Natural killer cell treated with Interleukin-12 subunit alpha and Interleukin-12 subunit beta and Interleukin-15 and Interleukin-18, amount 100 ng/mL, for 72 hours (primary cell): ENCODE data around the gene OSBPL9. TPM values are rescaled to one million over a fixed set of nuclear protein-coding genes. Genes with fewer than 3 reads are reported as not detected.
"Not testable (repeated sequence)": the region's sequence is repeated elsewhere in the genome, so short reads cannot be mapped to it uniquely, and the experiment has no call there.

Experiments
- ATAC-seq, 2 donors: fragments of 150-1000 bp; cut with Tn5 transposase in 1 of 2; sonication (Bioruptor Pico), chemical (Tn5 transposase) in 1 of 2; 2 replicates each; pipeline ENCODE4 v1.10.0; 2021
- DNase-seq: peaks from one replicate; pipeline ENCODE4 v3.0.0; 2022; ENCODE audit warnings: low spot score
- H3K27ac Mint-ChIP-seq, 2 donors: 1 replicate in 1 of 2; 2 replicates in 1 of 2; pipeline ENCODE4 v1.8.0; 2022; ENCODE audit warnings: mixed read lengths in 2 of 2, mild to moderate bottlenecking in 1 of 2, moderate library complexity in 1 of 2
- H3K27me3 Mint-ChIP-seq, 2 donors: 1 replicate in 1 of 2; 2 replicates in 1 of 2; pipeline ENCODE4 v1.8.0; 2022; ENCODE audit warnings: mixed read lengths in 2 of 2
- H3K36me3 Mint-ChIP-seq: one replicate; pipeline ENCODE4 v1.8.0; 2022; ENCODE audit warnings: mixed read lengths
- H3K4me1 Mint-ChIP-seq, 2 donors: 1 replicate in 1 of 2; 2 replicates in 1 of 2; pipeline ENCODE4 v1.8.0; 2022; ENCODE audit warnings: low read depth in 2 of 2, mixed read lengths in 2 of 2, mild to moderate bottlenecking in 1 of 2
- H3K4me3 Mint-ChIP-seq: one replicate; pipeline ENCODE4 v1.8.0; 2022; ENCODE audit warnings: mixed read lengths
- H3K9me3 Mint-ChIP-seq: 2 replicates; pipeline ENCODE4 v1.8.0; 2022; ENCODE audit warnings: mixed read lengths
- total RNA-seq, 2 donors: library from RNA; stranded (reverse); gene quantifications; one replicate each; pipeline ENCODE4 v1.2.3, GENCODE V29; 2022

The OSBPL9 gene
- total RNA-seq, 2 donors from 2014 or later, result 55.6 to 55.7 TPM

DNA sequence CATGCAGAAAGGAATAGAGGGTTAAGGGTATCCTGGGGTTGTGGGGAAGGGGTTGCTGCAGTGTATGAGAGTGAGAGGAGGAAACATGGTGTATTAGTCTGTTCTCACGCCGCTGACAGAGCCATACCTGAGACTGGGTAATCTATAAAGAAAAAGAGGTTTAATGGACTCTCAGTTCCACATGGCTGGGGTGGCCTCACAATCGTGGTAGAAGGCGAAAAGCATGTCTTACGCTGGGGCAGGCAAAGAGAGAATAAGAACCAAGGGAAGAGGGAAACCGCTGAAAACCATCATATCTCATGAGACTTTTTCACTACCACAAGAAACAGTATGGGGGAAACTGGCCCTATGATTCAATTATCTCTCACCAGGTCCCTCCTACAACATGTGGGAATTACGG, 17.7 kb downstream of the OSBPL9 start:
- H3K27ac Mint-ChIP-seq, result no peak overlapping the region
- no peaks in the 10 kb centered on the region for H3K9me3 Mint-ChIP-seq
- H3K36me3 Mint-ChIP-seq, result no peaks in the 10 kb centered on the region

DNA sequence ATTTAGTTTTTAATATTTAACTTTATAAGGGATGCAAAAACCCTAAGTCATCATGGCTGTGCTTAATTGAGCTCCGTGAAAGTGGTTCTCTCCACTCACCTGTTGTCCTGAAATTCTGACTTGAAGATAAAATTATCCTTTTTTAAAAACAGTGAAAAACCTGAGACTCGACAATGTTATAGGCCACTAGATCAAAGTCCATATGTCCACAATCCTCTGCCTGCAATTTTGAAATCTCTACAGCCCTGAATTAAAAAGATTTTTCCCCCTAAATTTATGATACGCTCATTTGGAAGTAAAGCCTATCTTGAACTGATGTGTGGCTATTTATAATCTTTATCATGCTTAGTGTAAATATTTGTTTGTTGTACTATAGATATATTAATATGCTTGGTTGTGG, 18.7 kb downstream of the OSBPL9 start:
- Mint-ChIP-seq H3K36me3 (no peaks in the 10 kb centered on the region), H3K27me3 (no peaks in the 10 kb centered on the region), H3K4me1 (peaks cover 3 to 7% of the 10 kb centered on the region in 2 donors), H3K27ac (no peak overlapping the region), H3K9me3 (no peaks in the 10 kb centered on the region), H3K4me3 (no peak overlapping the region)
- DNase-seq, result no peak
- ATAC-seq, result no peak

More for the DNA sequence above, 17.7 kb downstream of the OSBPL9 start:
- DNase-seq (no peak), ATAC-seq (no peak)
- Mint-ChIP-seq H3K27me3 (no peaks in the 10 kb centered on the region), H3K4me1 (peaks cover 3 to 7% of the 10 kb centered on the region in 2 donors), H3K4me3 (no peak overlapping the region)

DNA sequence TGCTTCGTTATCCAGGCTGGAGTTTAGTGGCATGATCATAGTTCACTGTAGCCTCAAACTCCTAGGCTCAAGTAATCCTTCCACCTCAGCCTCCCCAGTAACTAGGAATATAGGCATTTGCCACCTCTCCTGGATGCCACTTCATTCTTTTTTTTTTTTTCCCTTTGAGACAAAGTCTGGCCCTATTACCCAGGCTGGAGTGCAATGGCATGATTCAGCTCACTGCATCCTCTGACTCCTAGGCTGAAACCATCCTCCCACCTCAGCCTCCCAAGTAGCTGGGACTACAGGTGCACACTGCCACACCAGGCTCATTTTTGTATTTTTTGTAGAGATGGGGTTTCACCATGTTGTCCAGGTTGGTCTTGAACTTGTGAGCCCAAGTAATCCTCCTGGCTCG, 19.3 kb downstream of the OSBPL9 start:
- no peak for ATAC-seq
- no peak for DNase-seq
- Mint-ChIP-seq H3K27ac (no peak overlapping the region), H3K9me3 (no peaks in the 10 kb centered on the region), H3K4me3 (no peak overlapping the region), H3K36me3 (no peaks in the 10 kb centered on the region), H3K27me3 (no peaks in the 10 kb centered on the region), H3K4me1 (peaks cover 3 to 7% of the 10 kb centered on the region in 2 donors)

DNA sequence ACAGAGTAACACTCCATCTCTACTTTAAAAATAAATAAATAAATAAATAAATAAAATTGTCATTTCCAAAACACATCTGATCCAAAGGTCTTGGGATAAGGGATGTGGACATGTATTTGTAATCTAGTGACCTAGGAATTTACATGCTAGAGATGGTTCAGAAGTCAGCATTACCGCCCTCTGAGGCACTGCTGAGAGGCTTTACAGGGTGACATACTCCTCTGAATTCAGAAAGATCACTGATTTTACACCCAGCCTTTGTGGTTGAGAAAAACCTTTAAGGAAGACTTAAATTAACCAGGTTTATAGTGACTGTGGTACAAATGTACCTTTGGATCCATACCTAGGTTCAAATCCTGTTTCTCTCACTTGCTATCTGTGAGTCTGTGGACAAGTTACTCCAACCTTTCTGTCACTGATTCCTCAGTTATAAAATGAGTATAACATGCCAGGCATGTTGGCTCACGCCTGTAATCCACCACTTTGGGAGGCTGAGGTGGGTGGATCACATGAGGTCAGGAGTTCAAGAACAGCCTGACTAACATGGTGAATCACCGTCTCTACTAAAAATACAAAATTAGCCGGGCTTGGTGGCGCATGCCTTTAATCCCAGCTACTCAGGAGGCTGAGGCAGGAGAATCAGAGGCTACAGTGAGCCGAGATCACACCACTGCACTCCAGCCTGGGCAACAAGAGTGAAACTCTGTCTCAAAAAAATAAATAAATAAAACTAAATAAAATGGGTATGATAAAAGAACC, 20.1 kb downstream of the OSBPL9 start:
- Mint-ChIP-seq H3K27ac (no peak overlapping the region), H3K4me1 (peaks cover 3 to 7% of the 10 kb centered on the region in 2 donors), H3K4me3 (no peak overlapping the region), H3K36me3 (no peaks in the 10 kb centered on the region), H3K9me3 (no peaks in the 10 kb centered on the region), H3K27me3 (no peaks in the 10 kb centered on the region)
- no peak for ATAC-seq
- no peak for DNase-seq

DNA sequence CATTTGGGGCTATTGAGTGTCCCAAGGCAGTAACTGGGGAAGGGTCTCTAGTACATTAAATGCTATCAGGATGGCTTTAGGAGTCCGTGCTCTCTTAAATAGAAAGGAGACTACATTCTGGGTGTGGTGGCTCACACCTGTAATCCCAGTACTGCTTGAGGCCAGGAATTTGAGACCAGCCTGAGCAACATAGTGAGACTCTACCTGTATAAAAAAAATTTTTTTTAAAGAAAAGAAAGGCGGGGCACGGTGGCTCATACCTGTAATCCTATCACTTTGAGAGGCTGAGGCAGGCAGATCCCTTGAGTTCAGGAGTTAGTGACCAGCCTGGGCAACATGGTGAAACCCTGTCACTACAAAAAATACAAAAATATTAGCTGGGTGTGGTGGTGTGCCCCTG, 21.5 kb downstream of the OSBPL9 start:
- DNase-seq (no peak), ATAC-seq (no peak)
- no peaks in the 10 kb centered on the region for H3K27me3 Mint-ChIP-seq
- no peaks in the 10 kb centered on the region for H3K9me3 Mint-ChIP-seq
- H3K4me3 Mint-ChIP-seq, result no peak overlapping the region
- no peak overlapping the region for H3K27ac Mint-ChIP-seq
- H3K36me3 Mint-ChIP-seq, result no peaks in the 10 kb centered on the region
- H3K4me1 Mint-ChIP-seq, result peaks cover 3 to 10% of the 10 kb centered on the region in 2 donors

DNA sequence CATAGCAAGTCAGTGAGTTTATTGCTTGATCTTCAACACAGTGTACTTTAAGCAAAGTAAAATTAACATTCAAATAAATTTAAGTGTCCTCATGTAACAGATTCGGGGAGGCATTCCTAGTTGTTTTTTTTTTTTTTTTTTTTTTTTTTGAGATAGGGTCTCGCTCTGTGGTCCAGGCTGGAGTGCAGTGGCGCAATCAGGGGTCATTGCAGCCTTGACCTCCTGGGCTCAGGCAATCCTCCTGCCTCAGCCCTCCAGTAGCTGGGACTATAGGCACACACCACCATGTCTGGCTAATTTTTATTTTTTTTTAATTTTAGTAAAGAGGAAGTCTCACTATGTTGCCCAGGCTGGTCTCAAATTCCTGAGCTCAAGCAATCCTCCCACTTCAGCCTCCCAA, 22.8 kb downstream of the OSBPL9 start:
- no peaks in the 10 kb centered on the region for H3K36me3 Mint-ChIP-seq

DNA sequence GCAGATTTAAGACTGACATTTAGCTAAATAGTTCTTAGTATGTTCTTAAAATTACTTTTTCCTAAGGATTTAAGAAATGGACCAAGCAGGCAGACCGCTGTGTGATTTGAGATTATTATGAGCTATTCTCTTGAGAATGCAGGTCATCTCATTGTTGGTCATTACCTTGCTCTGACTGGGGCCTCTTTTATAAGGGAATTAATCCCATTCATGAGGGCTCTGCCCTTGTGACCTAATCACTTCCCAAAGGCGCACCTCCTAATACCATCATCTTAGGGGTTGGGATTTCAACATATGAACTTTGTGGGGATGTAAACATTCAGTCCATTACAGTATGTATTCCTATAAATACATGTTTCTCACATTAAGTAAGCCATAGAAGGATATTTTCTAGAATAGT, 24.2 kb downstream of the OSBPL9 start:
- Mint-ChIP-seq H3K4me1 (peaks cover 7 to 13% of the 10 kb centered on the region in 2 donors), H3K4me3 (no peak overlapping the region), H3K27me3 (no peaks in the 10 kb centered on the region), H3K36me3 (no peaks in the 10 kb centered on the region), H3K27ac (no peak overlapping the region), H3K9me3 (no peaks in the 10 kb centered on the region)
- DNase-seq, result no peak
- ATAC-seq, result no peak

More for the DNA sequence above, 22.8 kb downstream of the OSBPL9 start:
- no peak overlapping the region for H3K4me3 Mint-ChIP-seq
- peaks cover 3 to 13% of the 10 kb centered on the region in 2 donors for H3K4me1 Mint-ChIP-seq
- H3K27me3 Mint-ChIP-seq, result no peaks in the 10 kb centered on the region
- no peak for DNase-seq
- ATAC-seq, result no peak
- H3K27ac Mint-ChIP-seq, result no peak overlapping the region
- no peaks in the 10 kb centered on the region for H3K9me3 Mint-ChIP-seq

DNA sequence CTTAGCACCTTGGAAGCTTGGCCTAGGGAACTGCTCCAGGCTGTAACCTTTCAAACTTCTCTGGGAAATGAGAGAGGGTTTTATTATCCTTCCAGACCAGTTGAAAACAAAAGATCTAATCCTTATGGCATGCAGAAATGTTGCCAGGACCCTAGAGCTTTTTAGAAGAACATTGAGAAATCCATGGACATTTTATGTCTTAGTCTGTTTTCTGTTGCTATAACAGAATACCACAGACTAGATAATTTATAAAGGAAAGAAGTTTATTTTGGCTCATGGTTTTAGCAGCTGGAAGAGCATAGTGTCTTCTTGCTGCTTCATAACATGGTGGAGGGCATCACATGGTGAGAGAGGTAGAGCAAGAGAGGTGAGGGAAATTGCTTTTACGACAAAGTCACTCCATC, 25.8 kb downstream of the OSBPL9 start:
- Mint-ChIP-seq H3K4me1 (peaks cover 7 to 13% of the 10 kb centered on the region in 2 donors), H3K36me3 (no peaks in the 10 kb centered on the region), H3K27me3 (no peaks in the 10 kb centered on the region), H3K9me3 (no peaks in the 10 kb centered on the region), H3K4me3 (no peak overlapping the region), H3K27ac (no peak overlapping the region)
- DNase-seq (no peak), ATAC-seq (no peak)

DNA sequence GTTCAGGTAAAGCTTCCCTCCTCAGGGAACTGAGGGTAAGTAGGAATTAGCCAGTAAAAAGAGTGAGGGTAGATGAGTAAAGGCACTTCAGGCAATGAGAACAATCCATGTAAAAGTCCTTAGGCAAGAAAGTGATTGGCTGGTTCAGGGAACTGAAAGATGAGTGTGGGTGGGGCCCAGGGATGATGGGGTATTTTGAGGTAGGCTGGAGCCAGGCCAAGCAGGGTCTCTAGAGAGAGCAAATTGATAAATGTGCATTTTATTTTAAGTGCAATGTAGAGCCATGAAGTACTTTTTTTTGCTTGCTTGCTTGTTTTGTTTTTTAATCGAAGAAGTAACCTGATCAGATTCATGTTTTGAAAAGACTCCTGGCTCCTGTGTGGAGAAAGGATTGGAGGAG, 26.5 kb downstream of the OSBPL9 start:
- no peaks in the 10 kb centered on the region for H3K36me3 Mint-ChIP-seq
- H3K27me3 Mint-ChIP-seq, result no peaks in the 10 kb centered on the region
- H3K4me1 Mint-ChIP-seq, result peaks cover 7 to 13% of the 10 kb centered on the region in 2 donors
- H3K9me3 Mint-ChIP-seq, result no peaks in the 10 kb centered on the region
- no peak for ATAC-seq
- no peak for DNase-seq
- no peak overlapping the region for H3K4me3 Mint-ChIP-seq
- H3K27ac Mint-ChIP-seq, result no peak overlapping the region

DNA sequence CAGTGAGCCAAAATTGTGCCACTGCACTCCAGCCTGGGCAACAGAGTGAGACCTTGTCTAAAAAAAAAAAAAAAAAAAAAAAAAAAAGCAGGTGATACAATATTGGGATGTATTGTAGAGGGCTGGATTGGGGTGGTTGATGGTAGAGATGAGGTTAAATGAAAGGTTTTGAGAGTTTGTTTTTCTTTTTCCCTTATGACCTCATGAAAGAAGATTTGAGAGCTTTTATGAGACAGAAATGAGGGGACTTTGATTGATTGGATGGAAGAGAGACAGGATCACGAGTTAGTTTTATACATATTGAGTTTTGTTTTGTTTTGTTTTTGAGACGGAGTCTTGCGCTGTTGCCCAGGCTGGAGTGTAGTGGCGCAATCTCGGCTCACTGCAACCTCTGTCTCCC, 27.1 kb downstream of the OSBPL9 start:
- Mint-ChIP-seq H3K4me1 (peaks cover 6 to 11% of the 10 kb centered on the region in 2 donors), H3K36me3 (no peaks in the 10 kb centered on the region), H3K4me3 (no peak overlapping the region), H3K27ac (no peak overlapping the region), H3K27me3 (no peaks in the 10 kb centered on the region), H3K9me3 (no peaks in the 10 kb centered on the region)
- no peak for DNase-seq
- ATAC-seq, result no peak

DNA sequence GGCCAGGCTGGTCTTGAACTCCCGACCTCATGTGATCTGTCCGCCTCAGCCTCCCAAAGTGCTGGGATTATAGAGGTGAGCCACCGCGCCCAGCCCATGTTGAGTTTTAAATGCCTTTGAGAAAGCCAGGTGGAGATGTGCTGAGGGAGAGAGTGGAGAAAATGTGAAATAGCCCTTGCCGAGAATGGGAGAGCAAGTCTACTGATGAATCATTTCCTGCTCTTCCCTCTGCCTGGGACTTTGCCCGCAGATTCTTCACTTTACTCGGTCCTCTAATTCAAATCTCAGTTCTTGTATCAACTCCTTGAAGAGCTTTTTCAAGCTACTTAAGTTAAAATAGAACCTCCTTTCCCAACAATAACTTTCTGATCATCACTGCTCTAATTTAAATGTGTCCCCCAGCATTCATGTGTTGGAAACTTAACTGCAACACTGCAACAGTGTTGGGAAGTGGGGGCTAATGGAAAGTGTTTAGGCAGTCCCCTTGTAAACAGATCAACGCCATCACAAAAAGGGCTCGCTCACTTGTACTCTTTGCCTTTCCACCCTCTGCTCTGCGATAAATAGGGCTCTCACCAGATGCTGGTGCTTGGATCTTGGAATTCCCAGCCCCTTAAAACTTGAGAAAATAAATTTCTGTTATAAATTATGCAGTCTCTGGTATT, 27.8 kb downstream of the OSBPL9 start:
- DNase-seq (no peak), ATAC-seq (no peak)
- Mint-ChIP-seq H3K4me1 (peaks cover 3 to 6% of the 10 kb centered on the region in 2 donors), H3K9me3 (no peaks in the 10 kb centered on the region), H3K4me3 (no peak overlapping the region), H3K36me3 (no peaks in the 10 kb centered on the region), H3K27ac (no peak overlapping the region), H3K27me3 (no peaks in the 10 kb centered on the region)

DNA sequence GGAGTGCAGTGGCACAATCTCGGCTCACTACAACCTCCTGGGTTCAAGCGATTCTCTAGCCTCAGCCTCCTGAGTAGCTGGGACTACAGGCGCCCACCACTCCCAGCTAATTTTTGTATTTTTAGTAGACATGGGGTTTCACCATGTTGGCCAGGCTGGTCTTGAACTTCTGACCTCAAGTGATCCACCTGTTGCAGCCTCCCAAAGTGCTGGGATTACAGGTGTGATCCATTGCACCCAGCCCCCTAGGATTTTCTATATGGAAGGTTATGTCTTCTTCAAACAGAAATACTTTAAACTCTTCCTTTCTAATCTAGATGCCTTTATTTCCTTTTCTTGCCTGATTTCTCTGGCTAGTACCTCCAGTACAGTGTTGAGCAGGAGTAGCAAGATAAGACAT, 29.7 kb downstream of the OSBPL9 start:
- not testable (repeated sequence) for H3K9me3 Mint-ChIP-seq, H3K27me3 Mint-ChIP-seq, H3K36me3 Mint-ChIP-seq, H3K4me1 Mint-ChIP-seq, ATAC-seq, H3K4me3 Mint-ChIP-seq, H3K27ac Mint-ChIP-seq, DNase-seq

DNA sequence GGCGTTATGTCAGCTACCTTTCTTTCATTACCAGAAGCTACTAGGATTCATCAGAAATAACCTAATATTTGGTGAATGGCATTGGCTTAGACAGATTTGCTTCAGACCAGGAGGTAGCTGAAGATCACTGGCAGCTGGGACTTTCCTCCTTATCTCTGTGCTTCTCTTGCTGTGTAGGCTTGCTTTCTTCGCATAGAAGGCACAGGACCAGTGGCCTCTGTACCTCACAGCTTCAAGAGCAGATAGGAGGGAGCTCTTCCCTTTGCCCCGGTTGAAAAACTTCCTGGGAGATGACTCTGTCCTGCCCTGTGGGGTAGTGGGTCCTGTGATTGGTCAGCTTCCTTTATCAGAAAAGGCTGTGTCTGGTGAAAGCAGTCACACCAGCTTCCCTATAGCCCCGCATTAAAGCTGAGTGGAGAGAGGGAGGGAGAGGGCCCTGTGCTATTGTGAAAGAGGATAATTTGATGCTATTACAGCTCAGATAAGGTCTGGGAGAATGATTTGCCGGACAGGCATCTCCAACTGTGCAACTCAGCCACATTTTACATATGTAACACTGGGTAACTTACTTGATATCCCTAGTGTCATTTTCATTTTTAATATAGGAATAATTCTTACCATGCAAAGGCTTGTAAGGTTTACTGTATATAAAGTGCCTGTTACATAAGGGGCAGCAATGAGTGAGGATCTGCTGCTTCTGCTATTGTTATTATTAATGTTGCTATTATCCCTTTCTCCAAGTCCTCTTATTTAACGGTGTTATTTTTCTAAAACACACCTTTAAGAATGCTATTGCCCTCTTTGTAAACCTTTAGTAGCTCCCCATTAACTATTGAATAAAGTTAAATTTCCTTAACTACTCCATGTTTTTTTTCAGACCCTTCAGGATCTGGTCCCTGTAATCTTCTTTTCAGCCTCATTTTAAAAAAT, 31.6 kb downstream of the OSBPL9 start:
- Mint-ChIP-seq H3K27me3 (no peaks in the 10 kb centered on the region), H3K4me1 (peaks cover 2 to 7% of the 10 kb centered on the region in 2 donors)
- peak in 1 of 2 donors; percentile 11 for ATAC-seq

More for the DNA sequence above, 31.6 kb downstream of the OSBPL9 start:
- Mint-ChIP-seq H3K4me3 (no peak overlapping the region), H3K9me3 (no peaks in the 10 kb centered on the region), H3K36me3 (no peaks in the 10 kb centered on the region), H3K27ac (no peak overlapping the region)
- DNase-seq, result no peak
